ENCODE measurements around the gene FGF7. TPM values are rescaled to one million over a fixed set of nuclear protein-coding genes. Genes with fewer than 3 reads are reported as not detected.

FGF7 gene
- 0.03 and 0.04 TPM in 2 replicates for polyA plus RNA-seq (2013)

- Histone ChIP-seq H4K91ac (ENCODE audit: low read depth, low read length) (no peak within 1 kb of the TSS), H3K4me2 (ENCODE audit: low read length) (no peak within 1 kb of the TSS), H3K27me3 (ENCODE audit: insufficient read depth, low read length) (no peaks in the 10 kb centered on the region), H3K9ac (ENCODE audit: low read length) (no peak within 1 kb of the TSS), H3K9me3 (ENCODE audit: insufficient read depth, low read depth, low read length) (no peaks in the 10 kb centered on the region), H4K8ac (ENCODE audit: low read depth, low read length) (no peak within 1 kb of the TSS), H2BK5ac (ENCODE audit: low read depth, low read length, poor library complexity) (no peak within 1 kb of the TSS), H3K79me1 (ENCODE audit: low read length) (no peaks in the 10 kb centered on the region), H3K4me1 (ENCODE audit: control insufficient read depth in 1 of 2, insufficient read depth in 2 of 2, low read length in 2 of 2) (no peaks in the 10 kb centered on the region), H3K4ac (ENCODE audit: low read depth, low read length) (no peak within 1 kb of the TSS), H2AK5ac (ENCODE audit: low read length) (no peak within 1 kb of the TSS), H3K27ac (ENCODE audit: low read depth, low read length) (no peak within 1 kb of the TSS), H3K4me3 (ENCODE audit: low read depth, low read length) (no peak within 1 kb of the TSS), H3K23ac (ENCODE audit: low read length) (no peak within 1 kb of the TSS), H2AFZ (ENCODE audit: insufficient read depth, low read length, poor library complexity) (no peak within 1 kb of the TSS), H3K14ac (ENCODE audit: low read length) (no peak within 1 kb of the TSS), H3K79me2 (ENCODE audit: control insufficient read depth, insufficient read depth, low read length, poor library complexity) (no peaks in the 10 kb centered on the region), H3K18ac (ENCODE audit: low read length) (no peak within 1 kb of the TSS), H2BK12ac (ENCODE audit: low read length) (no peak within 1 kb of the TSS), H2BK120ac (ENCODE audit: insufficient read depth, low read length, poor library complexity) (no peak within 1 kb of the TSS), H4K12ac (ENCODE audit: low read depth, low read length) (no peak within 1 kb of the TSS), H3K36me3 (ENCODE audit: control insufficient read depth in 1 of 2, insufficient read depth in 2 of 2, low read length in 2 of 2) (no peaks in the 10 kb centered on the region)
- DNase-seq, result no peak
- WGBS (ENCODE audit: extremely low coverage, insufficient coverage, insufficient read length), result no CpG with 5 or more reads among the region's 4 CpGs
These were observed at the start of gene FGF7 for GRCh38 chr15:49423021-49423420. Gene FGF7, plus strand, starts transcription at chr15:49423242. Its CDS starts 1,056 bp downstream, at chr15:49424298.

- Histone ChIP-seq H3K9ac (ENCODE audit: low read length) (no peak overlapping the region), H3K18ac (ENCODE audit: low read length) (no peak overlapping the region), H4K91ac (ENCODE audit: low read depth, low read length) (no peak overlapping the region), H3K27me3 (ENCODE audit: insufficient read depth, low read length) (no peaks in the 10 kb centered on the region), H3K23ac (ENCODE audit: low read length) (no peak overlapping the region), H3K9me3 (ENCODE audit: insufficient read depth, low read depth, low read length) (peaks cover 3% of the 10 kb centered on the region), H3K4ac (ENCODE audit: low read depth, low read length) (no peak overlapping the region), H2BK5ac (ENCODE audit: low read depth, low read length, poor library complexity) (no peak overlapping the region), H3K14ac (ENCODE audit: low read length) (no peak overlapping the region), H2AK5ac (ENCODE audit: low read length) (no peak overlapping the region), H2AFZ (ENCODE audit: insufficient read depth, low read length, poor library complexity) (no peak overlapping the region), H3K79me1 (ENCODE audit: low read length) (no peaks in the 10 kb centered on the region), H3K27ac (ENCODE audit: low read depth, low read length) (no peak overlapping the region), H2BK120ac (ENCODE audit: insufficient read depth, low read length, poor library complexity) (no peak overlapping the region), H4K12ac (ENCODE audit: low read depth, low read length) (no peak overlapping the region), H2BK12ac (ENCODE audit: low read length) (no peak overlapping the region), H4K8ac (ENCODE audit: low read depth, low read length) (no peak overlapping the region), H3K4me1 (ENCODE audit: control insufficient read depth in 1 of 2, insufficient read depth in 2 of 2, low read length in 2 of 2) (no peaks in the 10 kb centered on the region), H3K4me2 (ENCODE audit: low read length) (no peak overlapping the region), H3K36me3 (ENCODE audit: control insufficient read depth in 1 of 2, insufficient read depth in 2 of 2, low read length in 2 of 2) (no peaks in the 10 kb centered on the region), H3K79me2 (ENCODE audit: control insufficient read depth, insufficient read depth, low read length, poor library complexity) (no peaks in the 10 kb centered on the region), H3K4me3 (ENCODE audit: low read depth, low read length) (no peak overlapping the region)
- WGBS (ENCODE audit: extremely low coverage, insufficient coverage, insufficient read length), result no CpG with 5 or more reads among the region's 4 CpGs
- DNase-seq, result no peak
These were observed 43.0 kb upstream of the FGF7 start for GRCh38 chr15:49379996-49380395.

- Histone ChIP-seq H3K79me2 (ENCODE audit: control insufficient read depth, insufficient read depth, low read length, poor library complexity) (no peaks in the 10 kb centered on the region), H2AFZ (ENCODE audit: insufficient read depth, low read length, poor library complexity) (no peak overlapping the region), H3K4me1 (ENCODE audit: control insufficient read depth in 1 of 2, insufficient read depth in 2 of 2, low read length in 2 of 2) (no peaks in the 10 kb centered on the region), H3K4ac (ENCODE audit: low read depth, low read length) (no peak overlapping the region), H2BK12ac (ENCODE audit: low read length) (no peak overlapping the region), H3K9ac (ENCODE audit: low read length) (no peak overlapping the region), H2BK5ac (ENCODE audit: low read depth, low read length, poor library complexity) (no peak overlapping the region), H4K8ac (ENCODE audit: low read depth, low read length) (no peak overlapping the region), H3K27ac (ENCODE audit: low read depth, low read length) (no peak overlapping the region), H3K79me1 (ENCODE audit: low read length) (no peaks in the 10 kb centered on the region), H4K91ac (ENCODE audit: low read depth, low read length) (no peak overlapping the region), H3K36me3 (ENCODE audit: control insufficient read depth in 1 of 2, insufficient read depth in 2 of 2, low read length in 2 of 2) (no peaks in the 10 kb centered on the region), H3K14ac (ENCODE audit: low read length) (no peak overlapping the region), H3K4me3 (ENCODE audit: low read depth, low read length) (no peak overlapping the region), H2BK120ac (ENCODE audit: insufficient read depth, low read length, poor library complexity) (no peak overlapping the region), H3K27me3 (ENCODE audit: insufficient read depth, low read length) (no peaks in the 10 kb centered on the region), H2AK5ac (ENCODE audit: low read length) (no peak overlapping the region), H3K9me3 (ENCODE audit: insufficient read depth, low read depth, low read length) (peaks cover 3% of the 10 kb centered on the region), H4K12ac (ENCODE audit: low read depth, low read length) (no peak overlapping the region), H3K23ac (ENCODE audit: low read length) (no peak overlapping the region), H3K18ac (ENCODE audit: low read length) (no peak overlapping the region), H3K4me2 (ENCODE audit: low read length) (no peak overlapping the region)
- DNase-seq, result peak; percentile 34 to 49
- WGBS (ENCODE audit: extremely low coverage, insufficient coverage, insufficient read length), result no CpG with 5 or more reads among the region's 5 CpGs
These were observed 42.1 kb upstream of the FGF7 start for GRCh38 chr15:49380912-49381311.

GRCh38 chr15:49382394-49382793 lies 40.6 kb upstream of the FGF7 start:
- no peak overlapping the region for H2AFZ ChIP-seq (ENCODE audit: insufficient read depth, low read length, poor library complexity)
- no peak overlapping the region for H2BK120ac ChIP-seq (ENCODE audit: insufficient read depth, low read length, poor library complexity)
- H2BK5ac ChIP-seq (ENCODE audit: low read depth, low read length, poor library complexity), result no peak overlapping the region
- H3K4me1 ChIP-seq (ENCODE audit: control insufficient read depth in 1 of 2, insufficient read depth in 2 of 2, low read length in 2 of 2), result no peaks in the 10 kb centered on the region
- H3K27me3 ChIP-seq (ENCODE audit: insufficient read depth, low read length), result no peaks in the 10 kb centered on the region
- H4K12ac ChIP-seq (ENCODE audit: low read depth, low read length), result no peak overlapping the region
- H3K23ac ChIP-seq (ENCODE audit: low read length), result no peak overlapping the region
- H3K4ac ChIP-seq (ENCODE audit: low read depth, low read length), result no peak overlapping the region
- H3K9me3 ChIP-seq (ENCODE audit: insufficient read depth, low read depth, low read length), result peaks cover 3% of the 10 kb centered on the region
- no peak overlapping the region for H3K27ac ChIP-seq (ENCODE audit: low read depth, low read length)
- H4K8ac ChIP-seq (ENCODE audit: low read depth, low read length), result no peak overlapping the region
- no peaks in the 10 kb centered on the region for H3K79me2 ChIP-seq (ENCODE audit: control insufficient read depth, insufficient read depth, low read length, poor library complexity)
- H4K91ac ChIP-seq (ENCODE audit: low read depth, low read length), result no peak overlapping the region
- H3K18ac ChIP-seq (ENCODE audit: low read length), result no peak overlapping the region
- no peaks in the 10 kb centered on the region for H3K36me3 ChIP-seq (ENCODE audit: control insufficient read depth in 1 of 2, insufficient read depth in 2 of 2, low read length in 2 of 2)
- no peak overlapping the region for H3K4me3 ChIP-seq (ENCODE audit: low read depth, low read length)
- no peak for DNase-seq
- H3K9ac ChIP-seq (ENCODE audit: low read length), result no peak overlapping the region
- no peak overlapping the region for H2AK5ac ChIP-seq (ENCODE audit: low read length)
- no peaks in the 10 kb centered on the region for H3K79me1 ChIP-seq (ENCODE audit: low read length)
- H3K4me2 ChIP-seq (ENCODE audit: low read length), result no peak overlapping the region
- no peak overlapping the region for H2BK12ac ChIP-seq (ENCODE audit: low read length)
- H3K14ac ChIP-seq (ENCODE audit: low read length), result no peak overlapping the region
